HCT116 (cell line): ENCODE measurements around the gene TTLL10. TPM values are rescaled to one million over a fixed set of nuclear protein-coding genes. Genes with fewer than 3 reads are reported as not detected.

Experiments
- ATAC-seq: fragments of 200-7000 bp; cut with Tn5 transposase; 2 replicates; pipeline ENCODE4 v1.9.1; 2020; ENCODE audit warnings: mild to moderate bottlenecking, moderate library complexity
- BruUV-seq: library from RNA; stranded (reverse); fragments of 400-500 nt; replicated peaks from 2 replicates; lab custom pipeline; 2021; lab: Mats Ljungman, UMichigan
- CTCF ChIA-PET: fragments of 300-600 bp; sonication (Branson Sonifier 250); formaldehyde crosslinking; loops from one replicate; lab custom pipeline; 2021; ENCODE audit warnings: antibody characterized with exemption; lab: Charles Lee
- POLR2A ChIA-PET: fragments of 300-600, 350-600 bp; sonication (Branson Sonifier 250); formaldehyde crosslinking; loops from one replicate; lab custom pipeline; 2021; ENCODE audit warnings: antibody characterized with exemption; lab: Charles Lee
- RAD21 ChIA-PET, 2 experiments: fragments of 300-600 bp; sonication (Branson Sonifier 250); formaldehyde crosslinking; loops; one replicate each; lab custom pipeline; 2023; ENCODE audit warnings: low total read pairs in 2 of 2; ENCODE audit not compliant: uncharacterized antibody in 2 of 2, unreplicated experiment in 2 of 2, low non-redundant PET in 1 of 2; lab: Charles Lee
- DNase-seq: peaks from one replicate; pipeline ENCODE4 v3.0.0-alpha.2; 2010; ENCODE audit warnings: low read depth, low spot score
- H2AFZ ChIP-seq: fragments of 200-600 bp; shearing (Covaris generic), sonication (generic); 2 replicates; pipeline ENCODE4 v1.6.1; 2017; ENCODE audit warnings: low read depth, mixed run types, mixed read lengths, antibody characterized with exemption, low read length; ENCODE audit not compliant: poor library complexity, severe bottlenecking
- H3K27ac ChIP-seq: 2 replicates; pipeline ENCODE4 v1.5.1; 2012; ENCODE audit warnings: low read depth, low read length
- H3K27me3 ChIP-seq: fragments of 200-600 bp; sonication (generic); 2 replicates; pipeline ENCODE4 v1.6.1; 2016; ENCODE audit warnings: mixed run types, low read length, mixed read lengths; ENCODE audit not compliant: insufficient read depth
- H3K36me3 ChIP-seq, 2 experiments: fragments of 200-500 bp in 1 of 2; fragments of 200-600 bp in 1 of 2; sonication (Bioruptor generic) in 1 of 2; sonication (generic) in 1 of 2; 2 replicates each; pipeline versions ENCODE4 v1.5.1 to v1.6.1; 2014 to 2016; ENCODE audit warnings: low read length in 2 of 2, inconsistent platforms in 1 of 2, mixed read lengths in 1 of 2, mixed run types in 1 of 2; ENCODE audit not compliant: insufficient read depth in 2 of 2, control insufficient read depth in 1 of 2
- H3K4me1 ChIP-seq, 2 experiments: fragments of 200-600 bp in 1 of 2; sonication (generic) in 1 of 2; 2 replicates each; pipeline versions ENCODE4 v1.5.1 to v1.6.1; 2012 to 2017; ENCODE audit warnings: low read length in 2 of 2, inconsistent platforms in 1 of 2, mild to moderate bottlenecking in 1 of 2, mixed read lengths in 1 of 2, mixed run types in 1 of 2, moderate library complexity in 1 of 2; ENCODE audit not compliant: insufficient read depth in 2 of 2, control insufficient read depth in 1 of 2
- H3K4me2 ChIP-seq: fragments of 200-600 bp; sonication (generic); 2 replicates; pipeline ENCODE4 v1.6.1; 2017; ENCODE audit warnings: mixed run types, low read length, mixed read lengths
- H3K4me3 ChIP-seq, 2 experiments: fragments of 200-600 bp in 1 of 2; sonication (generic) in 1 of 2; replicated peaks in 1 of 2; 2 replicates each; pipeline ENCODE4 v1.5.1; 2011 to 2016; ENCODE audit warnings: low read length in 2 of 2, control low read depth in 1 of 2, low read depth in 1 of 2, mild to moderate bottlenecking in 1 of 2, mixed read lengths in 1 of 2, mixed run types in 1 of 2
- H3K79me2 ChIP-seq: fragments of 200-600 bp; sonication (generic); 2 replicates; pipeline ENCODE4 v1.6.1; 2017; ENCODE audit warnings: mild to moderate bottlenecking, mixed run types, low read length, moderate library complexity, mixed read lengths; ENCODE audit not compliant: insufficient read depth
- H3K9ac ChIP-seq: fragments of 200-600 bp; sonication (generic); 2 replicates; pipeline ENCODE4 v1.6.1; 2016; ENCODE audit warnings: low read length, mixed read lengths
- H3K9me2 ChIP-seq: fragments of 200-600 bp; sonication (generic), shearing (Covaris generic); 2 replicates; pipeline ENCODE4 v1.6.1; 2017; ENCODE audit warnings: mixed run types, mild to moderate bottlenecking, moderate library complexity; ENCODE audit not compliant: insufficient read depth
- H3K9me3 ChIP-seq, 2 experiments: fragments of 200-500 bp in 1 of 2; fragments of 200-600 bp in 1 of 2; sonication (Bioruptor generic) in 1 of 2; sonication (generic) in 1 of 2; 2 replicates each; pipeline ENCODE4 v1.6.1; 2014 to 2017; ENCODE audit warnings: low read length in 2 of 2, mixed read lengths in 2 of 2, inconsistent platforms in 1 of 2, low read depth in 1 of 2, mild to moderate bottlenecking in 1 of 2, mixed run types in 1 of 2, moderate library complexity in 1 of 2; ENCODE audit not compliant: control insufficient read depth in 1 of 2, insufficient read depth in 1 of 2
- H4K20me1 ChIP-seq: fragments of 200-600 bp; sonication (generic), shearing (Covaris generic); 2 replicates; pipeline ENCODE4 v1.6.1; 2017; ENCODE audit warnings: mixed run types, mild to moderate bottlenecking, moderate library complexity; ENCODE audit not compliant: insufficient read depth
- CBX3 ChIP-seq: IDR thresholded peaks from 2 replicates; pipeline ENCODE4 v1.6.1; 2012; ENCODE audit warnings: low read depth
- EGR1 ChIP-seq: IDR thresholded peaks from 2 replicates; pipeline ENCODE4 v1.6.1; 2012; ENCODE audit warnings: low read depth
- FOSL1 ChIP-seq: IDR thresholded peaks from 2 replicates; pipeline ENCODE4 v1.6.1; 2012; ENCODE audit warnings: low read depth
- RAD21 ChIP-seq: IDR thresholded peaks from 2 replicates; pipeline ENCODE4 v1.6.1; 2012; ENCODE audit warnings: low read depth, mild to moderate bottlenecking
- SIN3A ChIP-seq: IDR thresholded peaks from 2 replicates; pipeline ENCODE4 v1.6.1; 2012; ENCODE audit warnings: low read depth
- SP1 ChIP-seq: IDR thresholded peaks from 2 replicates; pipeline ENCODE4 v1.6.1; 2012; ENCODE audit warnings: low read depth
- TCF7L2 ChIP-seq: IDR thresholded peaks from 2 replicates; pipeline ENCODE4 v1.7.0; 2011; ENCODE audit warnings: borderline replicate concordance, inconsistent platforms; ENCODE audit not compliant: insufficient read depth, insufficient read length; ENCODE audit errors: extremely low read depth
- YY1 ChIP-seq: IDR thresholded peaks from 2 replicates; pipeline ENCODE4 v1.6.1; 2011; ENCODE audit warnings: low read length, low read depth, moderate library complexity, mild to moderate bottlenecking; ENCODE audit not compliant: insufficient replicate concordance; ENCODE audit errors: extremely low read depth
- ZFX ChIP-seq: fragments of 450-650 bp; IDR thresholded peaks from 2 replicates; pipeline ENCODE4 v1.6.1; 2017
- ZNF274 ChIP-seq: fragments of 200-500 bp; sonication (Bioruptor generic); IDR thresholded peaks from 2 replicates; pipeline ENCODE4 v1.6.1; 2014; ENCODE audit warnings: mild to moderate bottlenecking, low read depth, low read length, inconsistent platforms
- intact Hi-C: fragments of 100-400 bp; cut with micrococcal nuclease; formaldehyde crosslinking; loops from 2 replicates; pipeline ENCODE4 v1.10.0; 2022
- total RNA-seq: library from RNA; stranded (reverse); gene quantifications from one replicate; pipeline ENCODE4 v1.2.1, GENCODE V29; 2021; ENCODE audit not compliant: unreplicated experiment
- TF ChIP-seq, protein P1 (sequence below): IDR thresholded peaks from 2 replicates; pipeline ENCODE4 v1.6.1; 2012; ENCODE audit warnings: low read depth
- TF ChIP-seq, protein P2 (sequence below), 3 experiments: fragments of 200-600 bp in 1 of 3; sonication (generic) in 1 of 3; IDR thresholded peaks in 2 of 3; conservative IDR thresholded peaks in 1 of 3; 2 replicates each; pipeline ENCODE4 v1.5.1; 2012 to 2017; ENCODE audit warnings: low read depth in 2 of 3, low read length in 2 of 3, antibody characterized with exemption in 1 of 3, borderline replicate concordance in 1 of 3, control low read depth in 1 of 3, mild to moderate bottlenecking in 1 of 3, mixed read lengths in 1 of 3, mixed run types in 1 of 3, moderate library complexity in 1 of 3; ENCODE audit not compliant: insufficient read depth in 1 of 3
- TF ChIP-seq, protein P3 (sequence below): IDR thresholded peaks from 2 replicates; pipeline ENCODE4 v1.6.1; 2012

TTLL10 gene
- total RNA-seq, 1 experiment from 2014 or later = 0.10 TPM

DNA sequence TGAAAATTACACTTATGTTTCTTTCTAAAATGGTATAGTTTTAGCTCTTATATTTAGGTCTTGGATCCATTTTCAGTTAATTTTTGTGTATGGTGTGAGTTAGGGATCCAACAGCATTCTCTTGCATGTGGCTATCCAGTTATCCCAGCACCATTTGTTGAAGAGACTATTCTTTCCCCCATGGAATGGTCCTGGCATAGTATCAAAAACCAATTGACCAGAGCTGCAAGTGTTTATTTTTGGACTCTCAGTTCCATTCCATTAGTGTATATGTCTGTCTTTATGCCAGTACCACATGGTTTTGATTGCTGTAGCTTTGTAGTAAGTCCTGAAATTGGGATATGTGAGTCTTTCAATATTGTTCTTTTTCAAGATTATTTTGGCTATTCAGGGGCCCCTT lies 14.3 kb downstream of the TTLL10 start:
- CTCF ChIA-PET = no interaction called here
- no TSS peak for BruUV-seq
- Histone ChIP-seq H4K20me1 (no peaks in the 10 kb centered on the region), H3K27ac (no peak overlapping the region), H3K4me3 (no peak overlapping the region), H3K9me2 (no peaks in the 10 kb centered on the region), H3K27me3 (no peaks in the 10 kb centered on the region), H3K36me3 (no peaks in the 10 kb centered on the region), H3K9ac (no peak overlapping the region), H3K79me2 (no peaks in the 10 kb centered on the region), H3K4me1 (peaks cover 0 to 13% of the 10 kb centered on the region in 2 experiments; a peak in 2 of 4 replicates), H3K4me2 (no peak overlapping the region), H2AFZ (no peak overlapping the region), H3K9me3 (peaks cover 0 to 11% of the 10 kb centered on the region in 2 experiments; a peak in 1 of 4 replicates)
- intact Hi-C loops = no loop called here
- RAD21 ChIA-PET = interaction anchor here in 1 of 2 experiments (0.6 kb wide), 1 partner anchor 66 kb away, joined by 3 read pairs; no protein-coding TSS in a partner anchor
- POLR2A ChIA-PET = interaction anchor here (0.8 kb wide), 1 partner anchor 25 kb away, joined by 4 read pairs; no protein-coding TSS in a partner anchor
- DNase-seq = no peak
- TF ChIP-seq TCF7L2 = no peak
- no peak for TF ChIP-seq SIN3A
- TF ChIP-seq ZFX = no peak
- no peak for TF ChIP-seq EGR1
- no peak for TF ChIP-seq FOSL1
- TF ChIP-seq, protein P1, sequence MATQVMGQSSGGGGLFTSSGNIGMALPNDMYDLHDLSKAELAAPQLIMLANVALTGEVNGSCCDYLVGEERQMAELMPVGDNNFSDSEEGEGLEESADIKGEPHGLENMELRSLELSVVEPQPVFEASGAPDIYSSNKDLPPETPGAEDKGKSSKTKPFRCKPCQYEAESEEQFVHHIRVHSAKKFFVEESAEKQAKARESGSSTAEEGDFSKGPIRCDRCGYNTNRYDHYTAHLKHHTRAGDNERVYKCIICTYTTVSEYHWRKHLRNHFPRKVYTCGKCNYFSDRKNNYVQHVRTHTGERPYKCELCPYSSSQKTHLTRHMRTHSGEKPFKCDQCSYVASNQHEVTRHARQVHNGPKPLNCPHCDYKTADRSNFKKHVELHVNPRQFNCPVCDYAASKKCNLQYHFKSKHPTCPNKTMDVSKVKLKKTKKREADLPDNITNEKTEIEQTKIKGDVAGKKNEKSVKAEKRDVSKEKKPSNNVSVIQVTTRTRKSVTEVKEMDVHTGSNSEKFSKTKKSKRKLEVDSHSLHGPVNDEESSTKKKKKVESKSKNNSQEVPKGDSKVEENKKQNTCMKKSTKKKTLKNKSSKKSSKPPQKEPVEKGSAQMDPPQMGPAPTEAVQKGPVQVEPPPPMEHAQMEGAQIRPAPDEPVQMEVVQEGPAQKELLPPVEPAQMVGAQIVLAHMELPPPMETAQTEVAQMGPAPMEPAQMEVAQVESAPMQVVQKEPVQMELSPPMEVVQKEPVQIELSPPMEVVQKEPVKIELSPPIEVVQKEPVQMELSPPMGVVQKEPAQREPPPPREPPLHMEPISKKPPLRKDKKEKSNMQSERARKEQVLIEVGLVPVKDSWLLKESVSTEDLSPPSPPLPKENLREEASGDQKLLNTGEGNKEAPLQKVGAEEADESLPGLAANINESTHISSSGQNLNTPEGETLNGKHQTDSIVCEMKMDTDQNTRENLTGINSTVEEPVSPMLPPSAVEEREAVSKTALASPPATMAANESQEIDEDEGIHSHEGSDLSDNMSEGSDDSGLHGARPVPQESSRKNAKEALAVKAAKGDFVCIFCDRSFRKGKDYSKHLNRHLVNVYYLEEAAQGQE = no peak
- TF ChIP-seq CBX3 = no peak
- TF ChIP-seq, protein P2, sequence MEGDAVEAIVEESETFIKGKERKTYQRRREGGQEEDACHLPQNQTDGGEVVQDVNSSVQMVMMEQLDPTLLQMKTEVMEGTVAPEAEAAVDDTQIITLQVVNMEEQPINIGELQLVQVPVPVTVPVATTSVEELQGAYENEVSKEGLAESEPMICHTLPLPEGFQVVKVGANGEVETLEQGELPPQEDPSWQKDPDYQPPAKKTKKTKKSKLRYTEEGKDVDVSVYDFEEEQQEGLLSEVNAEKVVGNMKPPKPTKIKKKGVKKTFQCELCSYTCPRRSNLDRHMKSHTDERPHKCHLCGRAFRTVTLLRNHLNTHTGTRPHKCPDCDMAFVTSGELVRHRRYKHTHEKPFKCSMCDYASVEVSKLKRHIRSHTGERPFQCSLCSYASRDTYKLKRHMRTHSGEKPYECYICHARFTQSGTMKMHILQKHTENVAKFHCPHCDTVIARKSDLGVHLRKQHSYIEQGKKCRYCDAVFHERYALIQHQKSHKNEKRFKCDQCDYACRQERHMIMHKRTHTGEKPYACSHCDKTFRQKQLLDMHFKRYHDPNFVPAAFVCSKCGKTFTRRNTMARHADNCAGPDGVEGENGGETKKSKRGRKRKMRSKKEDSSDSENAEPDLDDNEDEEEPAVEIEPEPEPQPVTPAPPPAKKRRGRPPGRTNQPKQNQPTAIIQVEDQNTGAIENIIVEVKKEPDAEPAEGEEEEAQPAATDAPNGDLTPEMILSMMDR (IDR thresholded peaks at IDR 0.05 in 2 of 3, conservative IDR thresholded peaks at IDR 0.05 in 1 of 3; ENCODE audit: borderline replicate concordance in 1 of 3, insufficient read depth in 1 of 3, low read depth in 2 of 3, low read length in 2 of 3) = no peak
- TF ChIP-seq, protein P3, sequence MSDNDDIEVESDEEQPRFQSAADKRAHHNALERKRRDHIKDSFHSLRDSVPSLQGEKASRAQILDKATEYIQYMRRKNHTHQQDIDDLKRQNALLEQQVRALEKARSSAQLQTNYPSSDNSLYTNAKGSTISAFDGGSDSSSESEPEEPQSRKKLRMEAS = no peak
- no peak for TF ChIP-seq YY1
- TF ChIP-seq RAD21 = no peak
- TF ChIP-seq SP1 = no peak
- no peak for TF ChIP-seq ZNF274
- no peak for ATAC-seq
